Ovary (tissue), 9 donors: ENCODE measurements around the gene SPRN. TPM values are rescaled to one million over a fixed set of nuclear protein-coding genes. Genes with fewer than 3 reads are reported as not detected.

ENCODE experiments used
- DNase-seq, 5 donors: peaks; one replicate each; pipeline ENCODE4 v3.0.0-alpha.2; 2019 to 2020
- H3K27ac ChIP-seq, 2 donors: fragments of 200-600 bp; one replicate each; pipeline versions ENCODE4 v1.5.1 to v1.8.0; 2019 to 2022
- H3K27me3 ChIP-seq: fragments of 200-600 bp; one replicate; pipeline ENCODE4 v1.8.0; 2022
- H3K36me3 ChIP-seq: fragments of 200-600 bp; sonication (generic); one replicate; pipeline ENCODE4 v1.5.1; 2019
- H3K4me1 ChIP-seq: one replicate; pipeline ENCODE4 v1.8.1; 2013; ENCODE audit warnings: mild to moderate bottlenecking, moderate library complexity; ENCODE audit not compliant: insufficient read depth
- H3K4me3 ChIP-seq: fragments of 200-600 bp; sonication (generic); one replicate; pipeline ENCODE4 v1.5.1; 2017
- H3K9me3 ChIP-seq, 2 donors: fragments of 200-600 bp in 1 of 2; sonication (generic) in 1 of 2; one replicate each; pipeline versions ENCODE4 v1.5.1 to v1.8.1; 2013 to 2019; ENCODE audit warnings: mild to moderate bottlenecking in 1 of 2, moderate library complexity in 1 of 2
- CTCF ChIP-seq, 3 donors: fragments of 450-650 bp in 2 of 3; fragments of 200-600 bp in 1 of 3; IDR thresholded peaks; one replicate each; pipeline versions ENCODE4 v1.5.1 to v1.8.0; 2016 to 2022; ENCODE audit warnings: antibody characterized with exemption in 3 of 3, mild to moderate bottlenecking in 1 of 3
- EP300 ChIP-seq: sonication (generic); formaldehyde crosslinking; IDR thresholded peaks from one replicate; pipeline ENCODE4 v1.6.1; 2017; ENCODE audit warnings: antibody characterized with exemption
- POLR2A ChIP-seq: fragments of 450-650 bp; IDR thresholded peaks from one replicate; pipeline ENCODE4 v1.6.1; 2017; ENCODE audit warnings: antibody characterized with exemption, mild to moderate bottlenecking, moderate library complexity
- WGBS, 3 donors: extraction: QIAGEN DNeasy Blood & Tissue Kit in 1 of 3; methylation state at CpG; one replicate each; pipeline versions ENCODE4 v1.1.5 to v1.1.7; 2013 to 2017; 5-methylcytosine and 5-hydroxymethylcytosine counted together
- intact Hi-C, 4 donors: fragments of 100-400 bp; cut with DNase I; formaldehyde crosslinking; loops; one replicate each; pipeline versions ENCODE4 v1.11.0 to v1.15.1; 2022 to 2023
- polyA plus RNA-seq, 2 donors: library from polyadenylated mRNA; stranded (reverse); fragments of 200-250 nt in 1 of 2; fragments of 350-450 nt in 1 of 2; fragmentation: Illumina TruSeq in 1 of 2; extraction: RNeasy Lipid Tissue Mini Kit (QIAGEN cat#74804) in 1 of 2; gene quantifications; one replicate each; pipeline ENCODE4 v1.2.3, GENCODE V29; 2013 to 2014
- total RNA-seq, 7 donors: library from RNA; depleted of rRNA in 2 of 7; stranded (reverse); fragments of >200 nt in 2 of 7; fragmentation: NEBNext Ultra II Directional in 3 of 7; extraction: Animal tissue kit (Norgen Biotek cat#: 25700) in 3 of 7; gene quantifications; one replicate each; pipeline versions ENCODE4 v1.1.0 to v1.2.4, GENCODE V29; 2016 to 2023
- donor health status: DM: no; HTN: no; CAD: no; lungs with moderate emphysema.
- donor health status: DM: no; HTN: no; CAD: no.
- donor health status: Bipolar disorder and iron deficiency.
- donor health status: DM: yes; HTN: yes; CAD: no.
- donor health status: DM: no; HTN: no; CAD: no.
- donor health status: DM: yes; HTN: yes; CAD: no.

The SPRN gene
- total and polyA plus RNA-seq, 9 donors: 0.05 to 0.20 (median 0.11) TPM; not detected in 4

- Histone ChIP-seq H3K27ac (no peak overlapping the region), H3K9me3 (peaks cover 0 to 10% of the 10 kb centered on the region in 2 donors), H3K4me1 (no peaks in the 10 kb centered on the region), H3K36me3 (no peaks in the 10 kb centered on the region), H3K27me3 (no peaks in the 10 kb centered on the region), H3K4me3 (no peak overlapping the region)
- intact Hi-C loops: no loop called here
- TF ChIP-seq CTCF (IDR thresholded peaks at IDR 0.05): no peak
- TF ChIP-seq POLR2A: no peak
- no peak for TF ChIP-seq EP300
- no peak for DNase-seq
Observed at GRCh38 chr10:133448120-133448519, 23.7 kb upstream of the SPRN start.

GRCh38 chr10:133446979-133447378 lies 22.6 kb upstream of the SPRN start:
- H3K27me3 ChIP-seq: no peaks in the 10 kb centered on the region
- TF ChIP-seq EP300 (no peak), POLR2A (no peak), CTCF (IDR thresholded peaks at IDR 0.05) (no peak)
- 83 to 89% (median 84%) methylated on average over 11 of the region's 11 CpGs for WGBS, 3 donors
- H3K36me3 ChIP-seq: no peaks in the 10 kb centered on the region
- no peaks in the 10 kb centered on the region for H3K4me1 ChIP-seq
- H3K4me3 ChIP-seq: no peak overlapping the region
- intact Hi-C loops: no loop called here
- H3K27ac ChIP-seq: no peak overlapping the region
- no peak for DNase-seq
- H3K9me3 ChIP-seq: peaks cover 0 to 10% of the 10 kb centered on the region in 2 donors

- peak in 1 of 5 donors; percentile 3 for DNase-seq
- intact Hi-C loops: no loop called here
- 45 to 57% (median 54%) methylated on average over 65 to 80 of the region's 80 CpGs for WGBS, 3 donors
- Histone ChIP-seq H3K9me3 (peaks cover 0 to 10% of the 10 kb centered on the region in 2 donors), H3K4me3 (no peak overlapping the region), H3K36me3 (no peaks in the 10 kb centered on the region), H3K4me1 (no peaks in the 10 kb centered on the region), H3K27me3 (no peaks in the 10 kb centered on the region), H3K27ac (no peak overlapping the region)
- TF ChIP-seq POLR2A: no peak
- TF ChIP-seq CTCF (IDR thresholded peaks at IDR 0.05): no peak
- no peak for TF ChIP-seq EP300
Observed at GRCh38 chr10:133445751-133446708, 21.6 kb upstream of the SPRN start.

GRCh38 chr10:133445268-133445732 lies 20.9 kb upstream of the SPRN start:
- peak in 1 of 5 donors; percentile 5 for DNase-seq
- Histone ChIP-seq H3K4me3 (no peak overlapping the region), H3K27me3 (no peaks in the 10 kb centered on the region), H3K4me1 (no peaks in the 10 kb centered on the region), H3K9me3 (peaks cover 0 to 10% of the 10 kb centered on the region in 2 donors), H3K36me3 (no peaks in the 10 kb centered on the region), H3K27ac (no peak overlapping the region)
- intact Hi-C loops: no loop called here
- 88 to 91% (median 89%) methylated on average over 21 to 22 of the region's 22 CpGs for WGBS, 3 donors
- TF ChIP-seq EP300 (no peak), CTCF (IDR thresholded peaks at IDR 0.05) (no peak), POLR2A (no peak)
